GM19351 (cell line): Measurements from ENCODE around the gene NAGPA.
"Not testable (repeated sequence)": the region's sequence is repeated elsewhere in the genome, so short reads cannot be mapped to it uniquely, and the experiment has no call there.

ENCODE experiments used
- ATAC-seq: cut with Tn5 transposase; IDR thresholded peaks from one replicate; pipeline ENCODE4 v1.9.1; 2021; ENCODE audit warnings: mild to moderate bottlenecking, moderate library complexity; ENCODE audit not compliant: unreplicated experiment

NAGPA gene

DNA sequence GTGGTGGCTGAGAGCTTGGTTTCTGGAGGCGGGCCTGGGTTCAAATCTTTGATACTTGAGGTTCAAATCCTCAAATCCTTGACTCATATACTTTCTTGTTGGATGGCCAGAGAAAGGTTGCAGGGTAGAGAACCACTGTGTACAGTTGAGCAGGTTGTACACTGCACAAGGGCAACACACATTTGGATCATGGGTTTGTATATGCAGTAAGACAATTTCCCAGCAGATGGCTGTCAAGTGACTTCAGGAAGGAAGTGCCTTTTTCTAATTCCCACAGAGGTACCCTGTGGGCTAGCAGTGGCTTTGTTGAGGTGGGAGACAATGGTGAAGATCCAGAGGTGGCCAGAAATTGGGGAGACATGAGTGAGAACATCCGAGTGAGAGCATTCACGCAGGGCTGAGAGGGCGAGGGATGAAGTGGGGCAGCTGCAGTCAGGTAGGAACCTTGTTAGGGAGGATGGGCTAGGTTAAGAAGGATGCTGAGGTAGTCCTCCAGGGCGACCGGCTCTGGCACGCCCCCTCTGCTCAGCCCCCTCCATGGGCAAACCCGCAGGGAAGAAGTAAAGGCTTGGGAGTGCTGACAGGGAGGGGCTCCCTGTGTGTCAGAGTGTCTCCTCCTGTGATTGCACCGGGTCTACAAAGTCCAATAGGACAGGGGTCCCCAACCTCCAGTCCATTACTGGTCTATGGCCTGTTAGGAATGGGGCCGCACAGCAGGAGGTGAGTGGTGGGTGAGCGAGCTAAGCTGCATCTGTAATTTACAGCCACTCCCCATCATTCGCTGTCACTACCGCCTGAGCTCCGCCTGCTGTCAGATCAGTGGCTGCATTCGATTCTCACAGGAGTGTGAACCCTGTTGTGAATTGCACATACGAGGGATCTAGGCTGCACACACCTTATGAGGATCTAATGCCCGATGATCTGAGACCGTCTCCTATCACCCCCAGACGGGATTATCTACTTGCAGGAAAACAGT is 29.3 kb upstream of the NAGPA start:
- ATAC-seq = no peak

- peak; percentile 91 for ATAC-seq
Measured at GRCh38 chr16:5062051-5062450, 28.3 kb upstream of the NAGPA start.

GRCh38 chr16:5060073-5060641 is 26.4 kb upstream of the NAGPA start:
- no peak for ATAC-seq

DNA sequence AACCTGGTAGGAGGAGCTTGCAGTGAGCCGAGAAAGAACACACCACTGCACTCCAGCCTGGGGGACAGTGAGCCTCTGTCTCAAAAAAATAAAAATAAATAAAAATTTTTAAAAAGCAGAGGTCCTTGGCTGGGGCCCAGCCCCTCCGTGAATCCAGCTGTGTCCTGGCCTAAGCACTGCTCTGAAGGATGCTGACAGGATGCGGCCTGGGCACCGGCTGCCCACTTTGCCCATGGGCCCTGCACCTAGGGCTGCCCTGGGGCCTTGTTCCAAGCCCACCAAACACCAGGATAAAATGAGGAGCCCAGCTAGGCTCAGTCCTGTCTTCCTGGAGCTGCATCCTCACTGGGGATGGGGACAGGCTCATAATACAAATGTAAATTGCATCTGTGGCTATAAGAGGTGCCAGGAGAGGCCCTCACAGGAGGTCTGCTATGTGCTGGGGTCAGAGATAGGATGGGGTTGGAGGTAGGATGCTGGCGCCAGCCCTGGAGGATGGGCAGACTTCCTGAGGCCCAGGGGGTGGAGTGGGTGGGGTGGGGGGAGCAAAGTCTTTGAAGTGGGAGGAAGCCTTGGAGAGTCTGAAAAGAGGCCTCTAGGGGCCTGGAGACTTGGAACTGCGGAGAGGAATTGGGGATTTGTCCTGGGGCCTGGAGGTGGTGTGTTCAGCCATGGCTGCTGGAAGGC is 25.8 kb upstream of the NAGPA start:
- no peak for ATAC-seq

GRCh38 chr16:5058476-5058875 is 24.7 kb upstream of the NAGPA start:
- no peak for ATAC-seq

GRCh38 chr16:5056352-5056751 is 22.6 kb upstream of the NAGPA start:
- no peak for ATAC-seq

GRCh38 chr16:5054876-5055865 is 21.4 kb upstream of the NAGPA start:
- no peak for ATAC-seq

DNA sequence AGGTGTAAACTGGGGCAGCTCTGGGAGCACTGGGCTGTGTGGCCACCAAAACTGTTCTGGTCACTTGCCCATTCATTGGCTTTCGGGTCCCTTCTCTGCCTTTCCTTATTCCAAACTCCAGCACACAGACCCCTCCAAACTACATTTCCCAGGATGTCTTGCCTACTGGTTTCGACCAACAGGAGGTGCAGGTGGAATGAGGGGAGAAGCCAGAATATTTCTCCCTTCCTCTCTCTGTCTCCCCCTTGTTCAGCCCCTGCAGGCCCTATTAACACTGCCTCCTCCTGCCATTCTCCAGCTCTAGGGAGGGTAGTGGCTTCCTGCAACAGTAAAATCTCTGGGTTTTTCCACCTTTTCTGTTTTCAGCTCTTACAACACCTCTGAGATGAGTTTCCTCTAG is 13.2 kb upstream of the NAGPA start:
- no peak for ATAC-seq

DNA sequence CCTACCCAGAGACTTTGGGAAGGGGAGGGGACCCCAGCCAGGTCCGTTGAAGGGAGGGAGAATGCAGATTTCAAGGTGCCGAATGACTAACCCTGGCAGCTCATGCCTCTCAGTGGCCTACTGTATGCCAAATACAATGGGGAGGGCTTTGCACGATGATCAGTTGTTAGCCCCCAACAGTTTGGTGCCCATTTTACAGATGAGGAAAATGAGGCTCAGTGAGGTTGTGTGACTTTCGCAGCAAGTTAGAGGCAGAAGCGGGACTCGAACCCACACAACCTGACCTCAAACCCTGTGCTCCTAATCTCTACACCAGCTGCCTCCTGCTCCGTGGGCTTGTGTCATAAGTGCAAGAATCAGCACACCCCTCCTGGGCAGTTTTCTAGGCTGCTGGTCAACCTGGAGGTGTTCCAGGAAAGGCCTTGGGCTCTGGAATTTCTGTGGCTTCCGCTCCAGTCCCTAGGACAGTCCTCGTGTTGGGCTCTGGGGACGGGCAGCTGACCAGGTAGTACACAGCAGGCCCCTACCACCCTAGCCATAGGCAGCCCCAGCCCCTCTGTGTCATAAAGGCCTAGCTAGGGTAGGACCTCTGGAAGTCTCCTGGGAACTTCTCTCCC is 11.9 kb upstream of the NAGPA start:
- ATAC-seq = no peak

GRCh38 chr16:5044581-5044980 is 10.8 kb upstream of the NAGPA start:
- not testable (repeated sequence) for ATAC-seq

DNA sequence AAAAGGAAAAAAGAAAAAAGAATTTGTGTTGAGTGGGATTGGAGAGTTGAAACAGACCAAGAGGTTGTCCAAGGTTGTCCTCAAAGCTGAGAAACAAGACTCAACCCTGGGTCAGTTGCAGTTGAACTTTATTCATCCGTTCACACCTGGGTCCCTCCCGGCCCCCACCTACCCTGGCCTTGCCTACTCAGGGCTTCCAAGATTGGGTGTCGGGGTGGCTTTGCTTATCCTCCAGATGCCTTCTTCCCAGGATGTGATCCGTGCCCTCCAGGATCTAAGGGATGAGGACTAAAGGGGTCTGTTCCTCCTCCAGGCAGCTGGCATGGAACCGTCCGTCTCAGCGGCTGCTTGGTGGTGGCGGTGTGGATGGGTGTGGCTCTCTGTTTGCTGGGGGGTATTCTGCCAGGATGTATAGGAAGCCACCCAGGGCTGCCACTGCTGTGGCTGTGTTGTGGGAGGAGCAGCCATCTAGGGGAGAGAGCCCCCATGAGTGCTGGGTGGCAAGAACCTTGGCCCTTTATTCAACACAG is 10.3 kb upstream of the NAGPA start:
- no peak for ATAC-seq

GRCh38 chr16:5042574-5043171 is 8.9 kb upstream of the NAGPA start:
- no peak for ATAC-seq

- peak; percentile 86 for ATAC-seq
Measured at GRCh38 chr16:5041600-5042133, 7.9 kb upstream of the NAGPA start.

DNA sequence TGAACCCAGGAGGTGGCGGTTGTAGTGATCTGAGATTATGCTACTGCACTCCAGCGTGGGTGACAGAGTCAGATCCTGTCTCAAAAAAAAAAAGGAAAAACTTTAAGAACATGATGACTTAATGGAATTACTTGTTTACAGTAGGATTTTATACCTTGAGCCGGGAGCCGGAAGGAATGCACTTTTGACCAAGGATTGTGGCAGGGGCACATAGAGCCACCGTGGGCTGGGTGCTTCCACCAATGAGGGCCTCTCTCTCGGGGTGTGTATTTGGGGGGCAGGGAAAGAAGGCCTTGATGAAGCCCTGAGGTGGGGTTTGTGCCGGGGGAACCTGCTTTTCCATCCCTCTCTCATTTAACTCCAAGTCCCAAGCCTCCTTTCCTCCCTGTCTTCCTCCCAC is 6.7 kb upstream of the NAGPA start:
- ATAC-seq = no peak

- no peak for ATAC-seq
Measured at GRCh38 chr16:5036228-5037156, 2.8 kb upstream of the NAGPA start.

- ATAC-seq = no peak
Measured at GRCh38 chr16:5035909-5036227, 2.1 kb upstream of the NAGPA start.

DNA sequence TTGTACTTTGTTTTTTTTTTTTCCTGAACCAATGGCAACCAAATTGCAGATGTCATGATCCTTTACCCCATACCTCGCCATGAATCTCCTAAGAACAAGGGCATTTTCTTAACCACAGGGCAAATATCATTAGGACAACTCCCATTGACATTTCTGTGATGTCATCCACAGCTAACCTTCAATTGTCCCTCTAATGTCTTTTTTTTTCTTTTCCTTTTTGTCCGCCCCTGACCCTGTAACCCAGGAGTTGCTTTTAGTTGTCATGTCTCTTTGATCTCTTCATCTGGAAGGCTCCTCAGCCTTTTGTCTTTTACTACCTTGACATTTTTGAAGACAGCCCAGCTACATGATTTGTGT is 410 bp upstream of the NAGPA start:
- no peak for ATAC-seq

GRCh38 chr16:5032748-5033167 is 977 bp downstream of the NAGPA start:
- ATAC-seq = no peak
